Hepatocyte (in vitro differentiated cells): ENCODE data around the gene BEND3. TPM values are rescaled to one million over a fixed set of nuclear protein-coding genes. Genes with fewer than 3 reads are reported as not detected.

ENCODE experiments used
- DNase-seq: peaks from one replicate; pipeline ENCODE4 v3.0.0-alpha.2; 2016; ENCODE audit warnings: low spot score
- H2AFZ ChIP-seq: fragments of 200-600 bp; sonication (generic); 2 replicates; pipeline ENCODE4 v1.6.0; 2016; ENCODE audit warnings: antibody characterized with exemption, mild to moderate bottlenecking
- H3K27ac ChIP-seq: fragments of 200-600 bp; sonication (generic); 2 replicates; pipeline ENCODE4 v1.5.1; 2016; ENCODE audit warnings: mild to moderate bottlenecking
- H3K27me3 ChIP-seq: fragments of 200-600 bp; sonication (generic); 2 replicates; pipeline ENCODE4 v1.6.1; 2016
- H3K36me3 ChIP-seq: fragments of 200-600 bp; sonication (generic); replicated peaks from 2 replicates; pipeline ENCODE4 v1.5.1; 2016; ENCODE audit warnings: low read depth; ENCODE audit not compliant: insufficient read depth
- H3K4me1 ChIP-seq: fragments of 200-600 bp; sonication (generic); 2 replicates; pipeline ENCODE4 v1.5.1; 2016; ENCODE audit warnings: mild to moderate bottlenecking, moderate library complexity; ENCODE audit not compliant: insufficient read depth
- H3K4me2 ChIP-seq: fragments of 200-600 bp; sonication (generic); 2 replicates; pipeline ENCODE4 v1.6.0; 2016
- H3K4me3 ChIP-seq: fragments of 200-600 bp; sonication (generic); 2 replicates; pipeline ENCODE4 v1.5.1; 2016; ENCODE audit warnings: mild to moderate bottlenecking
- H3K79me2 ChIP-seq: fragments of 200-600 bp; sonication (generic); 2 replicates; pipeline ENCODE4 v1.6.0; 2017; ENCODE audit warnings: mild to moderate bottlenecking
- H3K9me2 ChIP-seq: fragments of 200-600 bp; sonication (generic); replicated peaks from 2 replicates; pipeline ENCODE4 v1.6.0; 2017; ENCODE audit warnings: mild to moderate bottlenecking; ENCODE audit not compliant: insufficient read depth
- H3K9me3 ChIP-seq: fragments of 200-600 bp; sonication (generic); 2 replicates; pipeline ENCODE4 v1.5.1; 2016; ENCODE audit warnings: low read depth, mild to moderate bottlenecking
- H4K20me1 ChIP-seq: fragments of 200-600 bp; sonication (generic); 2 replicates; pipeline ENCODE4 v1.6.0; 2016; ENCODE audit warnings: mild to moderate bottlenecking; ENCODE audit not compliant: insufficient read depth, poor library complexity, severe bottlenecking
- EZH2 ChIP-seq: fragments of 200-600 bp; sonication (generic); IDR thresholded peaks from 2 replicates; pipeline ENCODE4 v1.6.1; 2016; ENCODE audit warnings: antibody characterized with exemption, mild to moderate bottlenecking, borderline replicate concordance
- EZH2phosphoT487 ChIP-seq: fragments of 200-600 bp; sonication (generic); IDR thresholded peaks from one replicate; pipeline ENCODE4 v1.6.1; 2018; ENCODE audit warnings: antibody characterized with exemption, mild to moderate bottlenecking, low read depth, moderate library complexity; ENCODE audit not compliant: unreplicated experiment, severe bottlenecking
- WGBS: methylation state at CpG from one replicate; pipeline ENCODE4 v1.1.6; 2016; ENCODE audit warnings: low lambda C conversion rate; ENCODE audit errors: missing lambda C conversion rate; 5-methylcytosine and 5-hydroxymethylcytosine counted together
- polyA plus RNA-seq: library from polyadenylated mRNA; unstranded; fragments of >200 nt; fragmentation: Nextera tagmentation; extraction: Ambion mirVana; gene quantifications from 2 replicates; pipeline ENCODE4 v1.2.1, GENCODE V29; 2016
- total RNA-seq: library from RNA; depleted of rRNA; stranded (reverse); fragments of >200 nt; gene quantifications from 2 replicates; pipeline ENCODE4 v1.2.3, GENCODE V29; 2014
- TF ChIP-seq, protein P1 (sequence below): fragments of 200-600 bp; sonication (generic); IDR thresholded peaks from 2 replicates; pipeline ENCODE4 v1.5.1; 2016; ENCODE audit warnings: antibody characterized with exemption, mild to moderate bottlenecking; ENCODE audit not compliant: poor library complexity

Gene BEND3
- total and polyA plus RNA-seq, 2 experiments from 2014 or later, result 2.7 to 5.7 TPM

DNA sequence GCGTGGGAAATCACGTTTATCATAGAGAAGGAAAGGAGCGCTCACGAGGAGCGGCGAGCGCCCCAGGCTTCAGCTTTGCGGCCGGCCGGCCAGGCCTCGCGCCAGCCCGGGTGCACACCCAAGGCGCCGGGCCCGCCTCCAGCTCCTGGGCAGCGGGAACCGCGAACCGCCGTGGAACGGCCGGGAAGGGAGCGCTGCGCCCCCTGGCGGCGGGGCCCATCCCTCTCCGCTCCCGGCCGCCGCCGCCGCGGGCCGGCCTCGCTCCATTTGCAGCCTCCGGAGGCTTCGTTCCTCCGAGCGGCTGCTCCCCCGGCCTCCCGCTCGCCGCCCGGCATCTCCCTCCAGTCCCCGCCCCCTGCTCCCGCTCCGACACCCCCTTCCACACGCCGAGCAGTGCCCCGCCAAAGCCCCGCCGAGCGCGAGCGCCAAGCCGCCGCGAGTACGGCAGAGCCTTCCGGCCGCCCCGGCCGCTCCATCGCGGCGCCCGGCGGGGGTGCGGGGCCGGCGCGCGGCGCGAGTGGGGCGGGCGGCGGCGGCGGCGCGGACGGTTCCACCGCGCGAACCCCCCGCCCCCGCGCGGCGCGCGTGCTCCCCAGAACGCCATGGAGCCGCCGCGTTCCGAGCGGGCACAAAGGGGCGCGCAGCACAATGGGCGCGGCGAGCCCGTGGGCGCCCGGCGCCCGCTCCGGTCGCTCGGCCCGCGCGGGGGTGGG, 946 bp downstream of the BEND3 start:
- peak; percentile 95 for DNase-seq
- peak overlapping the region; percentile 34 for H2AFZ ChIP-seq
- peaks cover 3% of the 10 kb centered on the region for H3K27me3 ChIP-seq
- H3K36me3 ChIP-seq, result no peaks in the 10 kb centered on the region
- H3K79me2 ChIP-seq, result peaks cover 27% of the 10 kb centered on the region
- peaks cover 13% of the 10 kb centered on the region for H3K4me1 ChIP-seq
- H3K9me3 ChIP-seq, result no peaks in the 10 kb centered on the region
- H3K9me2 ChIP-seq, result no peaks in the 10 kb centered on the region
- H3K4me2 ChIP-seq, result peak overlapping the region; percentile 93
- no peaks in the 10 kb centered on the region for H4K20me1 ChIP-seq
- WGBS, result 6% methylated on average over 18 of the region's 116 CpGs
- TF ChIP-seq, protein P1, sequence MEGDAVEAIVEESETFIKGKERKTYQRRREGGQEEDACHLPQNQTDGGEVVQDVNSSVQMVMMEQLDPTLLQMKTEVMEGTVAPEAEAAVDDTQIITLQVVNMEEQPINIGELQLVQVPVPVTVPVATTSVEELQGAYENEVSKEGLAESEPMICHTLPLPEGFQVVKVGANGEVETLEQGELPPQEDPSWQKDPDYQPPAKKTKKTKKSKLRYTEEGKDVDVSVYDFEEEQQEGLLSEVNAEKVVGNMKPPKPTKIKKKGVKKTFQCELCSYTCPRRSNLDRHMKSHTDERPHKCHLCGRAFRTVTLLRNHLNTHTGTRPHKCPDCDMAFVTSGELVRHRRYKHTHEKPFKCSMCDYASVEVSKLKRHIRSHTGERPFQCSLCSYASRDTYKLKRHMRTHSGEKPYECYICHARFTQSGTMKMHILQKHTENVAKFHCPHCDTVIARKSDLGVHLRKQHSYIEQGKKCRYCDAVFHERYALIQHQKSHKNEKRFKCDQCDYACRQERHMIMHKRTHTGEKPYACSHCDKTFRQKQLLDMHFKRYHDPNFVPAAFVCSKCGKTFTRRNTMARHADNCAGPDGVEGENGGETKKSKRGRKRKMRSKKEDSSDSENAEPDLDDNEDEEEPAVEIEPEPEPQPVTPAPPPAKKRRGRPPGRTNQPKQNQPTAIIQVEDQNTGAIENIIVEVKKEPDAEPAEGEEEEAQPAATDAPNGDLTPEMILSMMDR, result peak; percentile 74
- no peak for TF ChIP-seq EZH2
- H3K4me3 ChIP-seq, result peak overlapping the region; percentile 79
- H3K27ac ChIP-seq, result peak overlapping the region; percentile 91

DNA sequence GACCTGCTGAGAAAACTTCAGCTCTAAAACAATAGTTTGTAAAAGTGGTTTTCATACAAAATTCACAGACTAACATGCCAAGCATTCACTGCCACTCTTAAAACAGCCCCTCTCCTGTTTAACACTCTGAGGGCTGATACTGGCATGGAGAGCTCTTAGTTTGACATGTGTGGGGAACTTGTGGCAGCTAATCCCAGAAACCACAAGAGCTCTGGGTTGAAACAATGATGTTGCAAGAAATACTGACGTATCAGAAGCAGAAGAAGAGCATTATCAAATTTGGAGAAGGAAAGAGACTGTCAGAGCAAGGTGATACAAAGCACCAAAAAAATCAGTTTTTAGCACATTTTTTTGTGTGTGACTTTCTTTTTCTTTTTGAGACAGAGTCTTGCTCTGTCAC, 5.1 kb downstream of the BEND3 start:
- Histone ChIP-seq H3K4me2 (no peak overlapping the region), H3K9me2 (no peaks in the 10 kb centered on the region), H3K36me3 (no peaks in the 10 kb centered on the region), H4K20me1 (no peaks in the 10 kb centered on the region), H3K4me1 (peaks cover 6% of the 10 kb centered on the region), H3K27ac (no peak overlapping the region), H3K9me3 (no peaks in the 10 kb centered on the region), H2AFZ (no peak overlapping the region), H3K79me2 (peaks cover 32% of the 10 kb centered on the region), H3K27me3 (no peaks in the 10 kb centered on the region), H3K4me3 (no peak overlapping the region)
- TF ChIP-seq EZH2 (no peak), EZH2phosphoT487 (no peak)
- TF ChIP-seq, protein P1, result no peak
- no peak for DNase-seq
- WGBS, result 82% methylated on average over 1 of the region's 1 CpG

DNA sequence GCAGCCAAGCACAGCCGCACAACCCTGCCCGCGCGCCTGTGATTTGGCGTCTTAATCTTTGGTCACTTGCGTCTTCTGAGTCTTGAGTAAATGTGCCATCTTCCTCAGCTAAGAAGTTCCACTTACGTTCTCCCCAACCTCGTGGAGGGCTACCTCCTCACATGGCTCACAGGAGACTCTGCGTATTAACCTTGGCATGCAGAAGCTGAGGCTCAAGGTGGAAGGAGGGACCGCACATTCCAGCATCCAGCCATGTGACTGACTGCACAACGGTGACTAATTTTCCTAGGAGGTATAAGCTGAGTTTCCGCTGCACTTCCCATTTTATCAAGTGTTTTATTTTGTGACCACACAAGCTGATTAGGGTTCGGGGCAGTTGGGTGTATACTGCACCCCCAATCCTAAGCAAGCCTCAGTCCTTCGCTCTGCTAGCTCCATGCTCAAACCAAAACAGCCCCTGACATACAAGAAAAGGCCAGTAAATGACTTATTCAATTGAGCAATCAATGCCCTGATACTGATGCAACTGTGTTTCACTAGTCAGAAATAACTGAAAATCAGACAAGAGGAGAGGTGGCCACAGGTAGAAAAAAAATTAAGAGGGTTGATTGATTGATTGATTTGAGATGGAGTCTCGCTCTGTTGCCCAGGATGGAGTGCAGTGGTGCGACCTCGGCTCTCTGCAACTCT, 7.0 kb downstream of the BEND3 start:
- H3K4me3 ChIP-seq, result no peak overlapping the region
- H3K27me3 ChIP-seq, result no peaks in the 10 kb centered on the region
- H4K20me1 ChIP-seq, result no peaks in the 10 kb centered on the region
- no peak overlapping the region for H3K4me2 ChIP-seq
- H3K9me3 ChIP-seq, result no peaks in the 10 kb centered on the region
- TF ChIP-seq, protein P1, result no peak
- TF ChIP-seq EZH2, result no peak
- no peak for TF ChIP-seq EZH2phosphoT487
- H2AFZ ChIP-seq, result no peak overlapping the region
- H3K27ac ChIP-seq, result no peak overlapping the region
- 93% methylated on average over 17 of the region's 17 CpGs for WGBS
- no peaks in the 10 kb centered on the region for H3K36me3 ChIP-seq
- no peaks in the 10 kb centered on the region for H3K9me2 ChIP-seq
- peaks cover 32% of the 10 kb centered on the region for H3K79me2 ChIP-seq
- H3K4me1 ChIP-seq, result no peaks in the 10 kb centered on the region
- DNase-seq, result no peak
